ENCODE results near the gene ZNF865. TPM values are rescaled to one million over a fixed set of nuclear protein-coding genes. Genes with fewer than 3 reads are reported as not detected.

Gene ZNF865
- total RNA-seq (2021; ENCODE audit: unreplicated experiment) (16.2 TPM), Bru-seq, nascent RNA (percentile 72 among the genes with signal in this experiment), BruChase-seq, experiment 1, labeled RNA remaining after a 6-hour chase (percentile 67 among the genes with signal in this experiment), BruChase-seq, experiment 2, labeled RNA remaining after a 2-hour chase (percentile 74 among the genes with signal in this experiment)
- polyA plus RNA-seq (2012) = 9.4 and 10.7 TPM in 2 replicates
- long read RNA-seq, partial matches to known transcripts = 0 of 4 reads
- long read RNA-seq, other reads (novel, unspliced or antisense) = 4 of 4 reads

DNA sequence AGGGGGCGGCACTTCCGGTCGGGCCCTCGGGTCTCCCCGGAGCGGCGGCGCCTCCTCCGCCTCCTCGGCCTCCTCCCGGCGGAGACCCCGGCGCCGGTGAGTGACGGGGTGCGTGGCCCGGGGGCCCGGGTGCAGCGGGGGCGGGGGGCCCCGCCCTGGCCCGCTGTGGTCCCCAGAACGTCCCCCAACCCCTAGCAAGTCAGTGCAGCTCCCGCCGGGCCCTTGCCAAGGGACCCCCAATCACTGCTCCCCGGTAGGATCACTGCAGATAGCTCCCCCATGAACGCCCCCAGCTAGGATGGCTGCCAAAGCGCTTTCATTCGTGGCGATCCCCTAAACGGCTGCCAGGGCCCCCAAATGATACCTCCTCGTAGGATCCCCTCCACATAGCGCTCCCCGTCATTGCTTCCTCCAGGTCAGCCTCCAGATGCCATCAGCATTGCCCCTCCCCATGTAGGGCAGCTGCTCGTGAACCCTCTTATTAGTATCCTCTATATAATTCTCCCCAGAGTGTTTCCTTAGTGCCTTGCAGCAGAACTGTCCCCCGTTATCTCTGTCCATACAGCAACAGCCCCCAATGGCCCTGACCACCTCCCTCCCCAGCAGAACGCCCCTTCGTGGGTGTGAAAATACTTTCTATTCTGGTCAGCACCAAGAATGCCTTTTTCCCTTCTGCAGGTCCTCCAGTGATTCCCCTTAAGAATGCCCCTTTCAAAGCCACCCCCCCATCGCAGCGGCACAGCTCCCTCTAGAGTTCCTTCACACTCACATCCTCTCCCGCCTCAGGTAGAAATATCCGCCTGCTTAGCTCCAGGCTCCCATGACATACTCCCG lies at the start of gene ZNF865:
TSS of gene ZNF865 (plus strand) at position 11 of the 834 bp plus-strand sequence. CDS start 7,972 bp downstream, outside the sequence.
- Histone ChIP-seq H3K9me2 (ENCODE audit: insufficient read depth) (no peaks in the 10 kb centered on the region), H3K27ac (ENCODE audit: low read depth, low read length) (peak within 1 kb of the TSS; percentile 98), H3K4me1 (ENCODE audit: control insufficient read depth in 1 of 2, insufficient read depth in 2 of 2, low read length in 2 of 2) (peaks cover 26 to 41% of the 10 kb centered on the region in 2 experiments), H3K36me3 (ENCODE audit: control insufficient read depth in 1 of 2, insufficient read depth in 2 of 2, low read length in 2 of 2) (peaks cover 5 to 21% of the 10 kb centered on the region in 2 experiments; a peak in 2 of 4 replicates), H3K4me2 (ENCODE audit: low read length) (peak within 1 kb of the TSS; percentile 86), H4K20me1 (ENCODE audit: insufficient read depth) (no peaks in the 10 kb centered on the region), H3K27me3 (ENCODE audit: insufficient read depth, low read length) (no peaks in the 10 kb centered on the region), H3K9ac (ENCODE audit: low read length) (peak within 1 kb of the TSS; percentile 92), H3K79me2 (ENCODE audit: insufficient read depth, low read length) (peaks cover 46% of the 10 kb centered on the region), H3K4me3 (replicated peaks in 1 of 2; ENCODE audit: low read depth in 1 of 2, low read length in 2 of 2) (peak within 1 kb of the TSS; percentile 89 to 93), H3K9me3 (ENCODE audit: control insufficient read depth in 1 of 2, insufficient read depth in 1 of 2, low read depth in 1 of 2, low read length in 2 of 2) (no peaks in the 10 kb centered on the region), H2AFZ (ENCODE audit: low read depth, low read length, poor library complexity, severe bottlenecking) (no peak within 1 kb of the TSS)
- ChIA-PET CTCF (interaction anchor here (0.8 to 1.9 kb wide), 17 partner anchors 12 to 932 kb away, joined by 3 to 12 read pairs (median 4); partner anchors contain the start of genes U2AF2 and ZNF784), POLR2A (interaction anchor here (0.8 to 1.6 kb wide), 6 partner anchors 14 to 198 kb away, joined by 3 to 10 read pairs (median 4); partner anchors contain the start of genes UBE2S, ZNF628 and ZNF784), RAD21 (ENCODE audit: low non-redundant PET in 1 of 2, low total read pairs in 2 of 2, uncharacterized antibody in 2 of 2, unreplicated experiment in 2 of 2) (interaction anchor here in 1 of 2 experiments (1.0 kb wide), 1 partner anchor 88 kb away, joined by 4 read pairs; no protein-coding TSS in a partner anchor)
- intact Hi-C loops (cut with micrococcal nuclease) = loop anchor here (1.0 kb wide), 1 partner anchor 89 kb away; no protein-coding TSS in a partner anchor
- no peak for TF ChIP-seq YY1 (IDR thresholded peaks at IDR 0.05; ENCODE audit: extremely low read depth, insufficient replicate concordance, low read depth, low read length)
- TF ChIP-seq, protein P1, sequence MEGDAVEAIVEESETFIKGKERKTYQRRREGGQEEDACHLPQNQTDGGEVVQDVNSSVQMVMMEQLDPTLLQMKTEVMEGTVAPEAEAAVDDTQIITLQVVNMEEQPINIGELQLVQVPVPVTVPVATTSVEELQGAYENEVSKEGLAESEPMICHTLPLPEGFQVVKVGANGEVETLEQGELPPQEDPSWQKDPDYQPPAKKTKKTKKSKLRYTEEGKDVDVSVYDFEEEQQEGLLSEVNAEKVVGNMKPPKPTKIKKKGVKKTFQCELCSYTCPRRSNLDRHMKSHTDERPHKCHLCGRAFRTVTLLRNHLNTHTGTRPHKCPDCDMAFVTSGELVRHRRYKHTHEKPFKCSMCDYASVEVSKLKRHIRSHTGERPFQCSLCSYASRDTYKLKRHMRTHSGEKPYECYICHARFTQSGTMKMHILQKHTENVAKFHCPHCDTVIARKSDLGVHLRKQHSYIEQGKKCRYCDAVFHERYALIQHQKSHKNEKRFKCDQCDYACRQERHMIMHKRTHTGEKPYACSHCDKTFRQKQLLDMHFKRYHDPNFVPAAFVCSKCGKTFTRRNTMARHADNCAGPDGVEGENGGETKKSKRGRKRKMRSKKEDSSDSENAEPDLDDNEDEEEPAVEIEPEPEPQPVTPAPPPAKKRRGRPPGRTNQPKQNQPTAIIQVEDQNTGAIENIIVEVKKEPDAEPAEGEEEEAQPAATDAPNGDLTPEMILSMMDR (IDR thresholded peaks at IDR 0.05 in 2 of 3, conservative IDR thresholded peaks at IDR 0.05 in 1 of 3; ENCODE audit: borderline replicate concordance in 1 of 3, insufficient read depth in 1 of 3, low read depth in 2 of 3, low read length in 2 of 3) = peak in 2 of 3 experiments; percentile 76 to 77; a peak in 5 of 6 replicates
- peak; percentile 41; the same call in 1 of the 2 replicates for TF ChIP-seq ZFX (IDR thresholded peaks at IDR 0.05)
- TF ChIP-seq RAD21 (IDR thresholded peaks at IDR 0.05; ENCODE audit: low read depth) = peak; percentile 87
- ATAC-seq (peak; percentile 62), DNase-seq (ENCODE audit: low read depth, low spot score) (peak; percentile 69)
- BruUV-seq (replicated peaks) = no TSS peak
